Effector memory CD4-positive, alpha-beta T cell (primary cell): ENCODE results near the gene ORAI1.

Source experiments
- DNase-seq, 3 donors: peaks; one replicate each; pipeline ENCODE4 v3.0.0-alpha.2; 2020
- H3K27ac ChIP-seq: 2 replicates; pipeline ENCODE4 v1.7.0; 2013; ENCODE audit warnings: mild to moderate bottlenecking, low read length, moderate library complexity; ENCODE audit not compliant: insufficient read depth, poor library complexity, severe bottlenecking
- H3K27me3 ChIP-seq: replicated peaks from 2 replicates; pipeline ENCODE4 v1.7.0; 2013; ENCODE audit warnings: mild to moderate bottlenecking, low read length; ENCODE audit not compliant: insufficient read depth, control insufficient read depth, poor library complexity, severe bottlenecking
- H3K36me3 ChIP-seq: 2 replicates; pipeline ENCODE4 v1.7.0; 2013; ENCODE audit warnings: mild to moderate bottlenecking, low read length, moderate library complexity; ENCODE audit not compliant: control insufficient read depth, insufficient read depth
- H3K4me1 ChIP-seq: 2 replicates; pipeline ENCODE4 v1.7.0; 2013; ENCODE audit warnings: low read length, mild to moderate bottlenecking; ENCODE audit not compliant: control insufficient read depth, insufficient read depth, poor library complexity, severe bottlenecking
- H3K4me3 ChIP-seq: 2 replicates; pipeline ENCODE4 v1.7.0; 2013; ENCODE audit warnings: low read length, low read depth, mild to moderate bottlenecking; ENCODE audit not compliant: insufficient read depth, poor library complexity, severe bottlenecking
- H3K9me3 ChIP-seq: 2 replicates; pipeline ENCODE4 v1.7.0; 2013; ENCODE audit warnings: mild to moderate bottlenecking, low read length, moderate library complexity; ENCODE audit not compliant: control insufficient read depth

Gene ORAI1

GRCh38 chr12:121608301-121608700, 18.0 kb upstream of the ORAI1 start:
- Histone ChIP-seq H3K27me3 (no peaks in the 10 kb centered on the region), H3K4me3 (no peak overlapping the region), H3K27ac (no peak overlapping the region), H3K4me1 (no peaks in the 10 kb centered on the region), H3K36me3 (no peaks in the 10 kb centered on the region), H3K9me3 (no peaks in the 10 kb centered on the region)
- DNase-seq = no peak

DNA sequence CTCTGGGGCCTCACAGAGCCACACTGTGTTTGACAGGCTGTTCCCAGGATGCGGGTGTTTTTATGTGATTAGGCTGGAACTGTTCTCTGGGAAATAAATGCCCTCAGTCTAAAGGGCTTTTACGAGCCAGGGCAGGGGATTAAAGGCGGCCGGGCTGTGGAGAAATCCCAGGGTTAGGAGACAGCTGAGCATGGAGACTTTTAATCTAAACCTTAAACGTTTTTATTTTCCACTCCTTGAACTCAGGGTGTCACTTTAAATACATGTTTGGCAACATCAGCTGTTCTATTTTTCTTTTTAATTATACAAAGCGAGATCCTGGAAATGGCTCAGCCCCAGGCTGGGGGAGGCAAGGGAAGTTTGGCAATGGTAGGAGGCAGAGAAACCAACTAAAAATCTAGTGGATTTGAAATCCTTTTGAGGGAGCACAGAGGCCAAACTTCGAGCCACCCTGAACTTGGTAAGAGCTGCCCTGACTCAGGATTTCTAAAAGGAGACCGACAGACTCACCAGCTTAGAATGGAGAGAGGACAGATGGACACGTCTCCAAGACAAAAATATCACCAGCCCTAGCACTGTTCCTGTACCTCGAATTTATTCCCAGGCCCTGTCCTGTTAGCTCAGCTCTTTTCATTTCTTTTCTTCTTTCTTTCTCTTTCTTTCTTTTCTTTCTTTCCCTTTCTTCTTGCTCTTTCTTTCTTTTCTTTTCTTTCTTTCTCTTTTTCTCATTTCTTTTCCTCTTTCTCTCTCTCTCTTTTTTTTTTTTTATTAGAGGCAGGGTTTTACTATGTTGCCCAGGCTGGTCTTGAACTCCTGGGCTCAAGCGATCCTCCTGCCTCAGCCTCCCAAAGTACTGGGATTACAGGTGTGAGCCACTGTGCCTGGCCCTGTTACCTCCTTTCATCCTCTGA, 15.8 kb upstream of the ORAI1 start:
- Histone ChIP-seq H3K27me3 (no peaks in the 10 kb centered on the region), H3K36me3 (no peaks in the 10 kb centered on the region), H3K4me1 (no peaks in the 10 kb centered on the region), H3K9me3 (no peaks in the 10 kb centered on the region), H3K27ac (no peak overlapping the region), H3K4me3 (no peak overlapping the region)
- DNase-seq = no peak

DNA sequence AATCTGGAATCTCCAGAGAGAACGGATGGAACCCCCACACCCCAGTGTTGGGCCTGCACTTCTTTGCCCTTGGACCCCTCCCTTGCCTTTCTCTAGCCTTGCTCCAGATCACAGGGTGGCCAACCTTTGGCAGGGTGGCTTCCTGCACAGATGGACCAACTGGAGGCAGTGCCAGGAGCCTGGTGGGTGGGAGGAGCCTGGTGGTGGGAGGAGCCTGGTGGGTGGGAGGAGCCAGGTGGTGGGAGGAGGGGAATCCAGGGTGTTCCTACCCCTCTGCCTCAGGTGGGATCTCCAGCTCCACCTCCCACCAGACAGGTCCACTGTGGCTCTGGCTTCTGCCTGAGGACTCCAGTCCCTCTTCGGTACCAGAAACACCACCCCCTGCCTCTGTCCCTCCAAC, 15.0 kb upstream of the ORAI1 start:
- H3K27me3 ChIP-seq = no peaks in the 10 kb centered on the region
- H3K4me3 ChIP-seq = no peak overlapping the region
- no peaks in the 10 kb centered on the region for H3K9me3 ChIP-seq
- no peaks in the 10 kb centered on the region for H3K4me1 ChIP-seq
- DNase-seq = peak in 1 of 3 donors; percentile 9
- H3K36me3 ChIP-seq = no peaks in the 10 kb centered on the region
- no peak overlapping the region for H3K27ac ChIP-seq

DNA sequence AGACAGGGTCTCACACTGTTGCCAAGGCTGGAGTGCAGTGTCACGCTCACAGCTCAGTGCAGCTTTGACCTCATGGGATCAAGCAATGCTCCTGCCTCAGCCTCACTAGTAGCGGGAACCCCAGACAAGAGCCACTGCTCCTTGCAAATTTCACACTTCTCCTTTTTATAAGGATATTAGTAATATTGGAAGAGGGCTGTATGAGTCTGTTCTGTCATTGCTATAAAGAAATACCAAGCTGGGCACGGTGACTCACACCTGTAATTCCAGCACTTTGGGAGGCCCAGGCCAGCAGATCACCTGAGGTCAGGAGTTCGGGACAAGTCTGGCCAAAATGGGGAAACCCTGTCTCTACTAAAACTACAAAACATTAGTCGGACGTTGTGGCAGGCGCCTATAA, 12.9 kb upstream of the ORAI1 start:
- no peaks in the 10 kb centered on the region for H3K4me1 ChIP-seq
- no peaks in the 10 kb centered on the region for H3K36me3 ChIP-seq
- no peaks in the 10 kb centered on the region for H3K9me3 ChIP-seq
- H3K27ac ChIP-seq = no peak overlapping the region
- no peak for DNase-seq
- H3K27me3 ChIP-seq = no peaks in the 10 kb centered on the region
- no peak overlapping the region for H3K4me3 ChIP-seq

GRCh38 chr12:121614872-121615467, 11.4 kb upstream of the ORAI1 start:
- Histone ChIP-seq H3K36me3 (no peaks in the 10 kb centered on the region), H3K4me1 (no peaks in the 10 kb centered on the region), H3K4me3 (no peak overlapping the region), H3K27me3 (no peaks in the 10 kb centered on the region), H3K9me3 (no peaks in the 10 kb centered on the region), H3K27ac (no peak overlapping the region)
- no peak for DNase-seq

DNA sequence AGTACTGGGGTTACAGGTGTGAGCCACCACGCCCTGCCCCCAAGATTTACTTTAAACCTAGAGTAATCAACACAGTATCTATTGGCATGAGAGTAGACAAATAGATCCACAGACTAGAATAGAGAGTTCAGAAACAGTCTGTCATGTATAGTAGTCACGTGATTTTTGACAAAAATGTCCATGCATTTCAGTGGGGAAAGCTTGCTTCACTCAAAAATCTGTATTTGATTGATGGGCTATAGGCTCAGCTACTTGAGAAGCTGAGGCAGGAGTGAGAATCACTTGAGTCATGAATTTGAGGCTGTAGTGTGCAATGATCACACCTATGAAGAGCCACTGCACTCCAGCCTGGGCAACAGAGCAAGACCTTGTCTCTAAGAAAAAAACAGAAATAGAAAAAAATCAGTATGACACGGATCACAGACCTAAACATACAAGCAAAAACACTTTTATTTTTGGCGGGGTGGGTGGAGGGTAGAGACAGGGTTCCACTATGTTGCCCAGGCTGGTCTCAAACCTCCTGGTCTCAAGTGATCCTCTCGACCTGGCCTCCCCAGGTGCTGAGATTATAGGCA, 7.6 kb upstream of the ORAI1 start:
- Histone ChIP-seq H3K9me3 (no peaks in the 10 kb centered on the region), H3K4me1 (no peaks in the 10 kb centered on the region), H3K27ac (no peak overlapping the region), H3K36me3 (no peaks in the 10 kb centered on the region), H3K27me3 (no peaks in the 10 kb centered on the region), H3K4me3 (no peak overlapping the region)
- DNase-seq = no peak

DNA sequence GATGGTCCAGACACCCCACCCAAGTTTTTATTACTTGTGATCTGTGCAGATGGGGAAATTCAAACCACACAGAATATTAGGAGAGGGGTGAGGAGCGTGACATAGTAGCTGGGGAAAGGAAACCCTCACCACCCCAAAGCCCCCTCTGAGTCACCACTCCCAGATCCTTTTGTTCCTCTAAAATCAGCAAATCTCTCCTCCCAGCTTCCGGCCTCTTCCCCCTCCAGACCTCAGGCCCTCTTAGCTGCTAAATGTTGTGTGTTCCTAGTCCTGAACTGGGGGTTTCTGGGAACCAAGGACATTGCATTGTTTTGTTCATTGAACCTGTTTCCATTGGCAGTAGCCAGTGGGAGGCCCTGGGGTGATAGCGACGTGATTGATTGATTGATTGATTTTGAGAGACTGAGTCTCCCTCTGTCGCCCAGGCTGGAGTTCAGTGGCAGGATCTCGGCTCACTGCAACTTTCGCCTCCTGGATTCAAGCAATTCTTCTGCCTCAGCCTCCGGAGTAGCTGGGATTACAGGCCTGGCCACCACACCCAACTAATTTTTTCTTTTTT, 5.9 kb upstream of the ORAI1 start:
- H3K4me1 ChIP-seq = peaks cover 4% of the 10 kb centered on the region
- H3K27ac ChIP-seq = no peak overlapping the region
- no peak for DNase-seq
- no peaks in the 10 kb centered on the region for H3K36me3 ChIP-seq
- H3K27me3 ChIP-seq = no peaks in the 10 kb centered on the region
- no peaks in the 10 kb centered on the region for H3K9me3 ChIP-seq
- no peak overlapping the region for H3K4me3 ChIP-seq

- no peaks in the 10 kb centered on the region for H3K27me3 ChIP-seq
- H3K9me3 ChIP-seq = no peaks in the 10 kb centered on the region
- H3K36me3 ChIP-seq = no peaks in the 10 kb centered on the region
- H3K27ac ChIP-seq = peak overlapping the region; percentile 97
- peak overlapping the region; percentile 85 for H3K4me3 ChIP-seq
- peak; percentile 79 to 89 (median 83) for DNase-seq
- H3K4me1 ChIP-seq = peaks cover 45% of the 10 kb centered on the region
These were observed 717 bp downstream of the ORAI1 start for GRCh38 chr12:121626853-121627640.

DNA sequence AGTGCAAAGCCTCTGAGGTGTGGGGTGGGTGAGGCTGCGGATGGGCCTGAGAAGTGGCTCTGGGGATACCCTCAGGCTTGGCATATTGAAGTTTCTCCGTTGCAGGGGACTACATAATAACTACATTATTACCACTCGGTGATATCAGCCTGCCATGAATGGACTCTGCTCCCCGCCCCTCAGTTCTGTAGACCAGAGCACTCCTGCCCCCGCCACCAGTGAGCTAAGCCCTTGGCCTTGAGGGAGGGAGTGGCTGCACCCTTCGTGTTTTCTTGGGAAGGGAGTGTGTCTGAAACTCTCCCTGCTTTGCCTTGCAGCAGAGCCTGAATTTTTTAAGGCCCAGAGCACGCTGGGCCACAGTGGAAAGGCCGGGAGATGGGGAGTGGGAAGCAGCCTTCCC, 1.7 kb downstream of the ORAI1 start:
- H3K36me3 ChIP-seq = no peaks in the 10 kb centered on the region
- H3K9me3 ChIP-seq = no peaks in the 10 kb centered on the region
- H3K4me1 ChIP-seq = peaks cover 51% of the 10 kb centered on the region
- peak overlapping the region; percentile 97 for H3K27ac ChIP-seq
- H3K4me3 ChIP-seq = peak overlapping the region; percentile 85
- H3K27me3 ChIP-seq = no peaks in the 10 kb centered on the region
- DNase-seq = no peak
